Kidney (tissue), 14 donors: ENCODE measurements around the gene C1orf21. TPM values are rescaled to one million over a fixed set of nuclear protein-coding genes. Genes with fewer than 3 reads are reported as not detected.
A peak's percentile ranks its signal among the peaks of the same experiment; 100 is the strongest.

Experiments used
- DNase-seq, 5 donors: peaks; one replicate each; pipeline ENCODE4 v3.0.0-alpha.2; 2013 to 2020
- FAIRE-seq: peaks from 2 replicates; lab custom pipeline; 2012; peaks lifted over from hg19 to GRCh38; lab: Jason Lieb, UNC
- H3K27ac ChIP-seq, 2 donors: one replicate each; pipeline ENCODE4 v1.7.0; 2013; ENCODE audit warnings: low read depth in 2 of 2, low read length in 2 of 2, inconsistent platforms in 1 of 2
- H3K27me3 ChIP-seq: one replicate; pipeline ENCODE4 v1.7.1; 2013; ENCODE audit warnings: low read length, inconsistent platforms; ENCODE audit not compliant: control insufficient read depth, insufficient read depth
- H3K36me3 ChIP-seq, 3 donors: one replicate each; pipeline versions ENCODE4 v1.7.0 to v1.7.1; 2013; ENCODE audit warnings: low read length in 3 of 3, control low read depth in 1 of 3, inconsistent platforms in 1 of 3; ENCODE audit not compliant: insufficient read depth in 3 of 3, control insufficient read depth in 2 of 3
- H3K4me1 ChIP-seq, 3 donors: one replicate each; pipeline versions ENCODE4 v1.7.0 to v1.7.1; 2013; ENCODE audit warnings: low read length in 3 of 3, inconsistent platforms in 1 of 3, low read depth in 1 of 3; ENCODE audit not compliant: control insufficient read depth in 2 of 3, insufficient read depth in 2 of 3
- H3K4me3 ChIP-seq, 3 donors: one replicate each; pipeline versions ENCODE4 v1.7.0 to v1.8.1; 2013; ENCODE audit warnings: low read length in 3 of 3, control low read depth in 1 of 3, inconsistent platforms in 1 of 3
- H3K9ac ChIP-seq, 3 donors: one replicate each; pipeline versions ENCODE4 v1.7.0 to v1.7.1; 2013; ENCODE audit warnings: low read length in 3 of 3, control low read depth in 1 of 3, inconsistent platforms in 1 of 3
- H3K9me3 ChIP-seq, 3 donors: one replicate each; pipeline versions ENCODE4 v1.7.0 to v1.7.1; 2013; ENCODE audit warnings: low read length in 3 of 3, control low read depth in 1 of 3, inconsistent platforms in 1 of 3; ENCODE audit not compliant: control insufficient read depth in 2 of 3, insufficient read depth in 1 of 3
- intact Hi-C: fragments of 100-400 bp; cut with DNase I; formaldehyde crosslinking; loops from one replicate; pipeline ENCODE4 v1.11.1; 2022
- polyA plus RNA-seq: library from polyadenylated mRNA; stranded (reverse); fragments of 350-450 nt; fragmentation: Illumina TruSeq; extraction: RNeasy Lipid Tissue Mini Kit (QIAGEN cat#74804); gene quantifications from one replicate; pipeline ENCODE4 v1.2.3, GENCODE V29; 2014; ENCODE audit warnings: low read depth, low replicate concordance; ENCODE audit not compliant: insufficient read depth
- total RNA-seq: library from RNA; stranded (reverse); fragmentation: NEBNext Ultra II Directional; extraction: Animal tissue kit (Norgen Biotek cat#: 25700); gene quantifications from one replicate; pipeline ENCODE4 v1.2.1, GENCODE V29; 2021
- TF ChIP-seq, protein P1 (sequence below): IDR thresholded peaks from 3 replicates; pipeline ENCODE4 v1.5.1; 2012; ENCODE audit warnings: mild to moderate bottlenecking, moderate library complexity, borderline replicate concordance; ENCODE audit not compliant: insufficient read depth; ENCODE audit errors: extremely low read depth
- donor health status: control.
- donor health status: control.
- donor health status: control.
- donor health status: control.
- donor health status: control.
- donor health status: DM: yes; HTN: yes; CAD: no.
- donor health status: Normal renal cell carcinoma (clear cell type).

The C1orf21 gene
- total and polyA plus RNA-seq, 2 donors from 2014 or later: 18.3 to 18.6 TPM

GRCh38 chr1:184480736-184481135 is 93.9 kb downstream of the C1orf21 start:
- TF ChIP-seq, protein P1, sequence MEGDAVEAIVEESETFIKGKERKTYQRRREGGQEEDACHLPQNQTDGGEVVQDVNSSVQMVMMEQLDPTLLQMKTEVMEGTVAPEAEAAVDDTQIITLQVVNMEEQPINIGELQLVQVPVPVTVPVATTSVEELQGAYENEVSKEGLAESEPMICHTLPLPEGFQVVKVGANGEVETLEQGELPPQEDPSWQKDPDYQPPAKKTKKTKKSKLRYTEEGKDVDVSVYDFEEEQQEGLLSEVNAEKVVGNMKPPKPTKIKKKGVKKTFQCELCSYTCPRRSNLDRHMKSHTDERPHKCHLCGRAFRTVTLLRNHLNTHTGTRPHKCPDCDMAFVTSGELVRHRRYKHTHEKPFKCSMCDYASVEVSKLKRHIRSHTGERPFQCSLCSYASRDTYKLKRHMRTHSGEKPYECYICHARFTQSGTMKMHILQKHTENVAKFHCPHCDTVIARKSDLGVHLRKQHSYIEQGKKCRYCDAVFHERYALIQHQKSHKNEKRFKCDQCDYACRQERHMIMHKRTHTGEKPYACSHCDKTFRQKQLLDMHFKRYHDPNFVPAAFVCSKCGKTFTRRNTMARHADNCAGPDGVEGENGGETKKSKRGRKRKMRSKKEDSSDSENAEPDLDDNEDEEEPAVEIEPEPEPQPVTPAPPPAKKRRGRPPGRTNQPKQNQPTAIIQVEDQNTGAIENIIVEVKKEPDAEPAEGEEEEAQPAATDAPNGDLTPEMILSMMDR: no peak
- Histone ChIP-seq H3K9ac (no peak overlapping the region), H3K27ac (no peak overlapping the region), H3K27me3 (no peaks in the 10 kb centered on the region), H3K4me1 (peaks cover 0 to 7% (median 4%) of the 10 kb centered on the region in 3 donors), H3K36me3 (no peaks in the 10 kb centered on the region), H3K4me3 (no peak overlapping the region), H3K9me3 (no peaks in the 10 kb centered on the region)
- DNase-seq: no peak
- FAIRE-seq: no peak
- intact Hi-C loops: no loop called here

GRCh38 chr1:184482136-184482535 is 95.3 kb downstream of the C1orf21 start:
- H3K27ac ChIP-seq: no peak overlapping the region

GRCh38 chr1:184483101-184483683 is 96.4 kb downstream of the C1orf21 start:
- no peaks in the 10 kb centered on the region for H3K36me3 ChIP-seq
- H3K9ac ChIP-seq: no peak overlapping the region
- H3K9me3 ChIP-seq: no peaks in the 10 kb centered on the region
- intact Hi-C loops: no loop called here
- DNase-seq (peak in 2 of 5 donors; percentile 19 to 72), FAIRE-seq (no peak)
- H3K4me1 ChIP-seq: peaks cover 0 to 7% (median 4%) of the 10 kb centered on the region in 3 donors
- H3K27ac ChIP-seq: peak overlapping the region; percentile 25 to 71
- H3K4me3 ChIP-seq: no peak overlapping the region
- no peaks in the 10 kb centered on the region for H3K27me3 ChIP-seq
- TF ChIP-seq, protein P1: no peak

More at GRCh38 chr1:184482136-184482535, 95.3 kb downstream of the C1orf21 start:
- DNase-seq (peak in 1 of 5 donors; percentile 62), FAIRE-seq (no peak)
- Histone ChIP-seq H3K4me3 (no peak overlapping the region), H3K36me3 (no peaks in the 10 kb centered on the region), H3K9me3 (no peaks in the 10 kb centered on the region), H3K9ac (no peak overlapping the region), H3K4me1 (peaks cover 0 to 7% (median 4%) of the 10 kb centered on the region in 3 donors), H3K27me3 (no peaks in the 10 kb centered on the region)
- intact Hi-C loops: no loop called here
- TF ChIP-seq, protein P1: no peak
